GM21390 (cell line): ENCODE data around the gene RPL14.

Experiments used
- ATAC-seq: cut with Tn5 transposase; IDR thresholded peaks from one replicate; pipeline ENCODE4 v1.9.1; 2021; ENCODE audit not compliant: unreplicated experiment

RPL14 gene

GRCh38 chr3:40516201-40516600 is 59.1 kb downstream of the RPL14 start:
- ATAC-seq, result no peak

DNA sequence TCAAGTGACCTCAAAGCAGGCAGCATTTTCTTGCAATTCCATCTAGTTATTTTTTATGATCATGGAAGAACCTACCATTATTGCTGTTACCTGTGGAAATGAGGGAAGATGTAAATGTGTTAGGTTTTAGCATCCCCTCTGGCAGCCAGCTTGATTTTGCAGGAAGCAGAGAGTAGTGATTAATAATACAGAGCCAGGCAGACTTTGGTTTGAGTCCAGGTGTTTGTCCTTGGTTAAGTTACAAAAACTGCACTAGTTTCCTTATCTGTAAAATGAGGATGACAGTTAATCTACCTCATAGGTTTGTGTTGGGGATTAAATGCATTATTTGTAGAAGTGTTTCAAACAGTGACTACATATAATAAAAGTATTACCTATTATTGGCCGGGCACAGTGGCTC is 60.9 kb downstream of the RPL14 start:
- ATAC-seq, result no peak
